Kidney (tissue), 14 donors: ENCODE results near the gene MTFP1. TPM values are rescaled to one million over a fixed set of nuclear protein-coding genes. Genes with fewer than 3 reads are reported as not detected.
"Not testable (repeated sequence)": the region's sequence is repeated elsewhere in the genome, so short reads cannot be mapped to it uniquely, and the experiment has no call there.

Source experiments
- DNase-seq, 5 donors: peaks; one replicate each; pipeline ENCODE4 v3.0.0-alpha.2; 2013 to 2020
- FAIRE-seq: peaks from 2 replicates; lab custom pipeline; 2012; peaks lifted over from hg19 to GRCh38; lab: Jason Lieb, UNC
- H3K27ac ChIP-seq, 2 donors: one replicate each; pipeline ENCODE4 v1.7.0; 2013; ENCODE audit warnings: low read depth in 2 of 2, low read length in 2 of 2, inconsistent platforms in 1 of 2
- H3K27me3 ChIP-seq: one replicate; pipeline ENCODE4 v1.7.1; 2013; ENCODE audit warnings: low read length, inconsistent platforms; ENCODE audit not compliant: control insufficient read depth, insufficient read depth
- H3K36me3 ChIP-seq, 3 donors: one replicate each; pipeline versions ENCODE4 v1.7.0 to v1.7.1; 2013; ENCODE audit warnings: low read length in 3 of 3, control low read depth in 1 of 3, inconsistent platforms in 1 of 3; ENCODE audit not compliant: insufficient read depth in 3 of 3, control insufficient read depth in 2 of 3
- H3K4me1 ChIP-seq, 3 donors: one replicate each; pipeline versions ENCODE4 v1.7.0 to v1.7.1; 2013; ENCODE audit warnings: low read length in 3 of 3, inconsistent platforms in 1 of 3, low read depth in 1 of 3; ENCODE audit not compliant: control insufficient read depth in 2 of 3, insufficient read depth in 2 of 3
- H3K4me3 ChIP-seq, 3 donors: one replicate each; pipeline versions ENCODE4 v1.7.0 to v1.8.1; 2013; ENCODE audit warnings: low read length in 3 of 3, control low read depth in 1 of 3, inconsistent platforms in 1 of 3
- H3K9ac ChIP-seq, 3 donors: one replicate each; pipeline versions ENCODE4 v1.7.0 to v1.7.1; 2013; ENCODE audit warnings: low read length in 3 of 3, control low read depth in 1 of 3, inconsistent platforms in 1 of 3
- H3K9me3 ChIP-seq, 3 donors: one replicate each; pipeline versions ENCODE4 v1.7.0 to v1.7.1; 2013; ENCODE audit warnings: low read length in 3 of 3, control low read depth in 1 of 3, inconsistent platforms in 1 of 3; ENCODE audit not compliant: control insufficient read depth in 2 of 3, insufficient read depth in 1 of 3
- intact Hi-C: fragments of 100-400 bp; cut with DNase I; formaldehyde crosslinking; loops from one replicate; pipeline ENCODE4 v1.11.1; 2022
- polyA plus RNA-seq: library from polyadenylated mRNA; stranded (reverse); fragments of 350-450 nt; fragmentation: Illumina TruSeq; extraction: RNeasy Lipid Tissue Mini Kit (QIAGEN cat#74804); gene quantifications from one replicate; pipeline ENCODE4 v1.2.3, GENCODE V29; 2014; ENCODE audit warnings: low read depth, low replicate concordance; ENCODE audit not compliant: insufficient read depth
- total RNA-seq: library from RNA; stranded (reverse); fragmentation: NEBNext Ultra II Directional; extraction: Animal tissue kit (Norgen Biotek cat#: 25700); gene quantifications from one replicate; pipeline ENCODE4 v1.2.1, GENCODE V29; 2021
- TF ChIP-seq, protein P1 (sequence below): IDR thresholded peaks from 3 replicates; pipeline ENCODE4 v1.5.1; 2012; ENCODE audit warnings: mild to moderate bottlenecking, moderate library complexity, borderline replicate concordance; ENCODE audit not compliant: insufficient read depth; ENCODE audit errors: extremely low read depth
- donor health status: control.
- donor health status: control.
- donor health status: control.
- donor health status: control.
- donor health status: control.
- donor health status: DM: yes; HTN: yes; CAD: no.
- donor health status: Normal renal cell carcinoma (clear cell type).

Gene MTFP1
- total and polyA plus RNA-seq, 2 donors from 2014 or later, result 8.1 to 82.6 TPM

GRCh38 chr22:30400159-30400558 is 25.4 kb upstream of the MTFP1 start:
- intact Hi-C loops, result no loop called here
- Histone ChIP-seq H3K36me3 (no peaks in the 10 kb centered on the region), H3K27me3 (no peaks in the 10 kb centered on the region), H3K27ac (no peak overlapping the region), H3K9me3 (no peaks in the 10 kb centered on the region), H3K4me3 (no peak overlapping the region), H3K4me1 (peaks cover 0 to 14% (median 9%) of the 10 kb centered on the region in 3 donors), H3K9ac (no peak overlapping the region)
- no peak for DNase-seq
- TF ChIP-seq, protein P1, sequence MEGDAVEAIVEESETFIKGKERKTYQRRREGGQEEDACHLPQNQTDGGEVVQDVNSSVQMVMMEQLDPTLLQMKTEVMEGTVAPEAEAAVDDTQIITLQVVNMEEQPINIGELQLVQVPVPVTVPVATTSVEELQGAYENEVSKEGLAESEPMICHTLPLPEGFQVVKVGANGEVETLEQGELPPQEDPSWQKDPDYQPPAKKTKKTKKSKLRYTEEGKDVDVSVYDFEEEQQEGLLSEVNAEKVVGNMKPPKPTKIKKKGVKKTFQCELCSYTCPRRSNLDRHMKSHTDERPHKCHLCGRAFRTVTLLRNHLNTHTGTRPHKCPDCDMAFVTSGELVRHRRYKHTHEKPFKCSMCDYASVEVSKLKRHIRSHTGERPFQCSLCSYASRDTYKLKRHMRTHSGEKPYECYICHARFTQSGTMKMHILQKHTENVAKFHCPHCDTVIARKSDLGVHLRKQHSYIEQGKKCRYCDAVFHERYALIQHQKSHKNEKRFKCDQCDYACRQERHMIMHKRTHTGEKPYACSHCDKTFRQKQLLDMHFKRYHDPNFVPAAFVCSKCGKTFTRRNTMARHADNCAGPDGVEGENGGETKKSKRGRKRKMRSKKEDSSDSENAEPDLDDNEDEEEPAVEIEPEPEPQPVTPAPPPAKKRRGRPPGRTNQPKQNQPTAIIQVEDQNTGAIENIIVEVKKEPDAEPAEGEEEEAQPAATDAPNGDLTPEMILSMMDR, result no peak
- no peak for FAIRE-seq

DNA sequence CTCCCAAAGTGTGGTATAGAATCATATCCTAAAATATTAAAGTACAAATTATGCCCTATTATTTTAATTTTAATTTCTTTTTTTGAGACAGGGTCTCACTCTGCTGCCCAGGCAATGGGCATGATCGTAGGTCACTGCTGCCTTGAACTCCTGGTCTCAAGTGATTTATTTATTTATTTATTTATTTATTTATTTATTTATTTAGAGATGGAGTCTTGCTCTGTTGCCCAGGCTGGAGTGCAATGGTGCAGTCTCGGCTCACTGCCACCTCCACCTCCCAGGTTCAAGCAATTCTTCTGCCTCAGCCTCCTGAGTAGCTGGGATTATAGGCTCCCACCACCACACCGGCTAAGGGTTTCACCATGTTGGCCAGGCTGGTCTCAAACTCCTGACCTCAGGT is 24.5 kb upstream of the MTFP1 start:
- H3K9ac ChIP-seq, H3K27ac ChIP-seq, H3K4me3 ChIP-seq, FAIRE-seq, DNase-seq, H3K36me3 ChIP-seq, H3K27me3 ChIP-seq, intact Hi-C loops, H3K9me3 ChIP-seq: not testable (repeated sequence)
- H3K4me1 ChIP-seq, result peaks cover 0 to 14% (median 9%) of the 10 kb centered on the region in 3 donors

DNA sequence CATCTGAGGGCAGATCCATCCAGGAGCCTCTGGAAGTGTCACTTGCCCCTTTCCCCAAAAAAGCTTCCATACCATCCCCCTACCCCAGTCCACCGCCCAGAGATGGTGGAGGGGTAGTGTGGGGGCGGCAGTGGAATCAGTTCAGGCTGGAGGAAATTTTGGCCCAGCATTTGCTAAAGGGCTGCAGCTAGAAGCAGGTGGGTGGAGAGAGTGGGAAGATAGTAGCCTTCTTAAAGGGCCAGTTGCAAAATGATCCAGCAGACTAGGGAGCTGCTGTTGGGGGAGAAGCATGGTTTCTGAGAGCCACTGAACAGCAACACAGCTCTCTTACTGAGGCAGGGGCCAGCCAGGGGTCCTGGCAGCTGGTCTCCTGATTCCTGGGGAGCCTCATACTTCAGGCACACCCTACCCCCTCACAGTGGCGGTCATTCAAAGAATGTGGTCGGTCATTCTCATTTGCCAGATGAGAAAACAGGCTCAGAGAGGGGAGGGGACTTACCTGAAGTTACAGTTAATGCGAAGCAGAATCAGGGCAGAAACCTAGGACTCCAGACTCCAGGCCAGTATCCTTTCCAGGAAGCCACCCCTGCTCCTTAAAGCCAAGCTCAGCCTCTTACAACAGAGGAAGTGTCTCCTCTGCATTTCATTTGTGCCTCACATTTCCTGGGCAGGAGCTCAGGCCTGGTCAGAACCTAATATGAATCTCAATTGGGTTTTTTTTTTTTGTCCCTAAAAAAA is 23.4 kb upstream of the MTFP1 start:
- Histone ChIP-seq H3K36me3 (peaks cover 0 to 7% (median 3%) of the 10 kb centered on the region in 3 donors), H3K9ac (no peak overlapping the region), H3K4me1 (peaks cover 0 to 11% (median 5%) of the 10 kb centered on the region in 3 donors), H3K9me3 (no peaks in the 10 kb centered on the region), H3K27me3 (no peaks in the 10 kb centered on the region), H3K4me3 (no peak overlapping the region), H3K27ac (no peak overlapping the region)
- no peak for FAIRE-seq
- no peak for DNase-seq
- TF ChIP-seq, protein P1, result no peak
- intact Hi-C loops, result no loop called here

GRCh38 chr22:30402766-30403104 is 22.8 kb upstream of the MTFP1 start:
- intact Hi-C loops, DNase-seq, H3K27ac ChIP-seq, H3K4me3 ChIP-seq, FAIRE-seq, H3K9ac ChIP-seq, H3K4me1 ChIP-seq, H3K36me3 ChIP-seq, H3K27me3 ChIP-seq, H3K9me3 ChIP-seq: not testable (repeated sequence)
